Adrenal gland (tissue), 5 donors: ENCODE data around the gene TSPYL1.
A peak's percentile ranks its signal among the peaks of the same experiment; 100 is the strongest.

Experiments used
- CTCF ChIP-seq, 6 experiments: fragments of 450-650 bp in 4 of 6; fragments of 200-600 bp in 2 of 6; sonication (generic) in 1 of 6; IDR thresholded peaks; 1 replicate in 5 of 6; 2 replicates in 1 of 6; pipeline versions ENCODE4 v1.5.1 to v1.8.0; 2016 to 2021; ENCODE audit warnings: antibody characterized with exemption in 6 of 6, mild to moderate bottlenecking in 2 of 6, moderate library complexity in 1 of 6
- POLR2A ChIP-seq, 2 donors: fragments of 450-650 bp; IDR thresholded peaks; one replicate each; pipeline ENCODE4 v1.6.1; 2017; ENCODE audit warnings: antibody characterized with exemption in 2 of 2, mild to moderate bottlenecking in 2 of 2, moderate library complexity in 1 of 2
- donor health status: DM: no; HTN: no; CAD: no.

- TF ChIP-seq CTCF (IDR thresholded peaks at IDR 0.05) = no peak
- peak in 1 of 2 donors; percentile 82 for TF ChIP-seq POLR2A (IDR thresholded peaks at IDR 0.05)
Measured at GRCh38 chr6:116255246-116255800, 24.4 kb downstream of the TSPYL1 start.
